Raji (cell line): ENCODE results near the gene RPLP2.

Experiments
- POLR2A ChIP-seq: IDR thresholded peaks from 2 replicates; pipeline ENCODE4 v1.6.1; 2011; ENCODE audit warnings: low read depth, low read length, control low read depth; ENCODE audit not compliant: insufficient read depth

RPLP2 gene

DNA sequence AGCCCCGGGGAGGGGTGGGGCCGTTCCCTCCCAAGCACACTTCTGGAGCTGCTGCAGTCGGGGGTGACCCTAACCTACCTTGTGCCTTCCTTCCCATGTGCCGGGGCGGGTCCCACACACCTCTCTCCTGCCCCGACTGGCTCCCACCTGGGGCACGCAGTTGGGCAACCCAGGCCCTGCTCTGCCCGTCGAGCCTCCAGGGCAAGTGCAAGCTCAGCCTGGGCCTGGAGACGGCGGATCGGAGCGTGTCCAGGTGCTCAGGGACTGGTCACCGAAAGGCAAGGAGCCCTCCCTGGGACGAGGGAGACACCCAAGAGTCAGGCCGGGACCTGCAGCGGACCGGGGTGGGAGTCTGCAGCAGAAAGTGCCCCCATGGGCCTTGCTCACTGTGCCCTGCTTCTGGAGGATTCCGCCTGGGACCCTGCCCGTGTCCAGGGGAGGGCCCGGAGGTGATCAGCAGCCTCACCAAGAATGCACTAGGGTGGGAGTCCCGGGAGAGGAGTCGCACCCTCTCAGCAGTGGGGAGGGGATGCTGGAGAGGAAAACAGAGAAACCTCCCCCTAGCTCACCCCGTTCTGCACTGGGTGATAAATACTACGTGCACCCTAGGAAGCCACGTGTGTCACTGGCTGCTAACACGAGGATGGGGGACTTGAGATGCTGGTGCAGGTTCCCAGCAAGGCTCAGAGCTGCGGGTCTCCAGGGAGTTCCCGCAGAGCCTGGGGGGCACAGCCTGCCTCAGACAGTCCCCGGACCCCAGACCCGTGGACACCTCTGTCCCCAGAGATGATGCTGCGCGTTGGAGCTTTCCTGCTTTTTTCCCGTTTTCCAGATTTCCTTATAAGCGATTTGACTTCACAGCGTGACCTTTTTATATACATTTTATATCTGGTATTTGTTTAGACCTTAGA is 27.2 kb upstream of the RPLP2 start:
- TF ChIP-seq POLR2A, result 0 out of 2 replicates have a peak, but pooled peaks have one; percentile 25

GRCh38 chr11:783581-784015 is 26.2 kb upstream of the RPLP2 start:
- peak; percentile 8; the same call in 1 of the 2 replicates for TF ChIP-seq POLR2A

DNA sequence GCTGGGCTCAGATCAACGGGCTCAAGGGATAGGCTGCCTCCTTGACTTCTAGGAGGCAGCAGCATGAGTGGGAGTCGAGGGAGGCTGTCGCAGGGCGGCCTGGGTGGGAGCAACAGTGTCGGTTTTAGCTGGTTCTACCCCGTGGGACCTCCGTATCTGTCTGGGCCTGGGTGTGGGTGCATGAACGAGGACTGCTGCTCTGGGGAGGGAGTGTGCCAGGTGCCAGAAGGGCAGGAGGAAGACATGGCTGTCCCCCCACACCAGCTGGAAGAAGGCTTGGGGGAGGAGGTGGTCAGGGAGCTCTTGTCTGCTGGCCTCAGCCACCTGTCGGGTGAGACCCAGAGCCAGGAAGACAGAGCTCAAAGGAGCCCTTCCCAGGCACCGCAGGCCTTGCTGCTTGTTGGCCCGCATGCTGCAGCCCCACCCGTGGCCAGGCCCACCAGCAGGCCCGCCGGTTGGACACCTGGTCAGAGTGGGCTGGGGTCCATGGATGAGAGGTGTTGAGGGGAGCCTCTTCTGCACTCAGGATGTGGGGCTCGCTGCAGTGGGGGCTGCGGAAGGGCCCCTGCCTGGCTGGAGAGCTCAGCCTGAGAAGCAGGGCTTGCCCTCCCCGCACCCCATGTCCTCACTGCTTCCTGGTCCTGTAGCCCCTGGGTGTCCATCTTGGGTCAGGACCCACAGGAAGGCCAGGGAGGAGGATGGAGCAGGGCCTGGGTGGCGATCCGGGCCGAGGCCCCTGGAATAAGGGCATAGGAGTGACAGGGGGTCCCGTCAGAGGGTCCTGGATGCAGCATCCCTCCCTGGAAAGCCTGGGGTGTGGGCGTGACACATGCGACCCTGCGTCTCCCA is 23.3 kb upstream of the RPLP2 start:
- peak; percentile 48; the same call in 1 of the 2 replicates for TF ChIP-seq POLR2A

- no peak for TF ChIP-seq POLR2A
Observed at GRCh38 chr11:787084-787675, 22.6 kb upstream of the RPLP2 start.

- TF ChIP-seq POLR2A, result no peak
Observed at GRCh38 chr11:788009-788640, 21.6 kb upstream of the RPLP2 start.

DNA sequence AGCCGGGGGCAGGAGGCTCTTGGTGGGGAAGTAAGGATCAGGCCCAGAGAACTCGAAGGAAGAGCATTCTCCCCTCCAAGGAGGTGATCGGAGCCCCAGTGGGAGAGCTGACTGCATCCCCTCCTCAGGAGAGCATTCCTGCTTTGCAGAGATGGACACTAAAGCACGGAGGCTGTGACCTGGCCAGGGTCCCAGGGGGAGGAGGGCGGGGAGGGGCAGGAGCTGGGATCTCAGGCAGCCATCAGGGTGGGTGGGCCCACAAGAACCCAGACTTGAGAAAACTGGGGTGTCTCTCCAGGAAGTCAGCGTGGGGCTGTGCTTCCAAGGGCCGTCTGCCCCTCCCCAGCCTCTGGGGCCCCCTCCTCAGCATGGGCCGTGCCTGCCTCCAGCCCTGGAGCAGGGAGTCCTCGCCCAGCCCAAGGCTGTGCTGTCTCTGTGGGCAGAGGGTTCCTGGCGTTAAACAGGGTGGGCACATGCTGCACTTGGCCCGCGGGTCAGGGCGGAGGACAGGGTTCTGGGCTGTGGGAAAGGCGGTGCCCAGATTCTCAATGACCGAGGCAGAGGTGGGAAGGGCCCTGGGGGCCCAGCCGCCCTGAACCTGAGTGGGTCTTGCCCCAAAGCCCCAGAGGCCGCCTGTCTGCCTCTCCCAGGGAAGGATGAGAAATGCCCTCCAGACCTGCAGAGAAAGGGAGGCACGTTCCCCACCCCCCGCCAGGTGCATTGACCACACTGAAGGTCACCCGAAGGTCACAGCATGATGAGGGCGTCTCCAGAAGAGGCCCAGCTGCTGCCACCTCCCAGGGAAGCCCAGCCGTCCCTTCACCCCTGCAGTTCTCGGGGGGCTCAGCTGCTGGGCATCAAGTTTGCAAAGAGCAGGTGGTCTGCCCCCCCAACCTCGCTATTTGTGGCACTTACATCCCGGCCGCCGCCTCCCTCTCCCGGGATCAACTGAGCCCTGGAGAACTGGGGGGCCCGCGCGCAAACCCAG is 20.5 kb upstream of the RPLP2 start:
- TF ChIP-seq POLR2A, result no peak

- no peak for TF ChIP-seq POLR2A
Observed at GRCh38 chr11:789943-790342, 19.8 kb upstream of the RPLP2 start, which contains the start of gene CEND1. TSS of gene CEND1 (minus strand) at chr11:790090. CDS start at chr11:788576, 1,514 bp downstream.

DNA sequence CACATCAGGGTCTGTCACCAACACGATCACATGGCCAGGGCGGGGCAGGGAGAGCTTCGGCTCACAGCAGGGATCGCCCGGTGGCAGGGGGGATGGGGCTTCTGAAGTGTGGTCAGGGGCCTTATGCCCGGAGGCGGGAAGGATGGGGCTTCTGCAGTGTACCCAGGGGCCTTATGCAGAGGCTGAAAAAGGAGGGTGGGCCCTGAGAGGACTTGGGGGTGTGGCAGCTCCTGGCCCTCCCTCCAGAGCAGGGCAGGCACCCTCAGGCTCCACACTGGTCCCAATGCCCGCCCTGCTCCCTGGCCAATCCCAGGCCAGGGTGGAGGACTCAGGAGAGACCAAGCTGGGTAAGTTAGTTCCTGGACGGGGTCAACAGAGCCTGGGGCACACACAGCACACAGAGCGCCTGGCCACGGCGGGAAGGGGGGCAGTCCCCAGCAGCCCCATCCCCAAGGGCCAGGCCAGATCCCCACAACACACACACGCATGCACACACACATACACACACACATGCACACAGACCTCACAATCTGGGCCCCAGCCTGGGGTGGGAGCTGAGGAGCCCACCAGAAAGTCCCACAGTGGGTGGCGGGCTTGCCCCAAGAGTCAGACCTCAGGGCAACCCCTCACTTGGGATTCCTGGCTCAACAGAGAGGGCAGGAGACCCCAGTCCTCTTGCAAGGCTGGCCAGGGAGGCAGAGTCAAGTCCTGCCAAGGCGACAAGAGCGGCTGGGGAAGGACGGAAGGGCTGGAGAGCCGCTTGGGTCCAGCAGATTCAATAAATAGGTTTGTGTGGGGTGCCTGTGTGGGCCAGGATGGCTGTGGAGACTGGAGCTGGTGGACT is 18.8 kb upstream of the RPLP2 start:
- TF ChIP-seq POLR2A, result 0 out of 2 replicates have a peak, but pooled peaks have one; percentile 23

- no peak for TF ChIP-seq POLR2A
Observed at GRCh38 chr11:791658-792534, 17.9 kb upstream of the RPLP2 start.

DNA sequence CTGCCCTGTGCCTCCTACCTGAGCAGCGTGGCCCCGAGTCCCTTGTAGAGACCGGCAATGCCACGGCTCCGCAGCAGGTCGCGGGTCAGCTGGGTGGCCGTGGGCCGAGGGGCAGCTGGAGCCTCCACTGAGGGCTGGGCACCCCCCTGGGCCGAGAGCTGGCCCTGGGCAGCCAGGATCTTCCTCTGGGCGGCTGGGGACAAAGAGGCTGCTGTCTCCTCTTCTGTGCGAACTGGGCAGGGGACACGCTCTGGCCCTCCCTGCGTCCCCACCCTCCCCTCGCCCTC is 17.3 kb upstream of the RPLP2 start:
- TF ChIP-seq POLR2A, result no peak

DNA sequence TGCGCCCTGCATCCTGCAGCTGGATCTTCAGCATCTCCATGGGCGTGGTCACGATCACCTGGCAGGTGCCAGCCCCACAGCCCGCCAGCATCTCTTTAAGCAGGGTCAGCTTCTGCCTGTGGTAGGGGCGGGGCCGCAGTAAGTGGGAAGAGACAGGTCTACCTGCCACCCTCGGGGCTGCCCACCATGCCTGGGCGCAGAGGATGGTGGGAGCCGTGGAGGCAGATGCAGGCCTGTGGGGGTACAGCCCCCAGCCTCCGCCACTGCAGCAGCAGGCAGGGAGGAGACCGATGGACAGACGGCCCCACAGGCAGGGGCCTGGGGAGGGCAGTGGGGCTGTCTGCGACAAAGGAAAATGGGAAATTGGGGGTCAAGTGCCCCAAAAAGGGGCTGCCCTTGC is 16.9 kb upstream of the RPLP2 start:
- TF ChIP-seq POLR2A, result no peak

DNA sequence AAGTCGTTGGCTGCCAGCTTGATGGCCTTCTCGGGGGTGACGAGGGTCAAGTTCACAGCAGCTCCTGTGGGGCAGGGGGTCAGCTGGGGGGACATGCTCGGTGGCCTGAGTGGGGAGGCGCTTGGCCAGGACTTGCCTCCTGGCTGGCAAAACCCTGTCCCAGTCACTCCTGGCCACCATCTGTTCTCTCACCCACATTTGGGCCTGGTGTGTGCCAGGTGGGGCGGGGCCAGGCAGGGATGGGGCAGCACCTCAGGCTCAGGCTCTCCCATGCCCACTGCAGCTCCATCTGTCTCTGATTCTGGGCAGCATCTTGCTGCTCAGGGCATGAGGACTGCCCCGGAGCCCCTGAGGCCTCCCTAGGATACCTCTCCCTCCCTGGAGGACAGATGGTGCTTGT is 16.2 kb upstream of the RPLP2 start:
- TF ChIP-seq POLR2A, result no peak
